ENCODE data around the gene ACCS.
A peak's percentile ranks its signal among the peaks of the same experiment; 100 is the strongest.

The ACCS gene

DNA sequence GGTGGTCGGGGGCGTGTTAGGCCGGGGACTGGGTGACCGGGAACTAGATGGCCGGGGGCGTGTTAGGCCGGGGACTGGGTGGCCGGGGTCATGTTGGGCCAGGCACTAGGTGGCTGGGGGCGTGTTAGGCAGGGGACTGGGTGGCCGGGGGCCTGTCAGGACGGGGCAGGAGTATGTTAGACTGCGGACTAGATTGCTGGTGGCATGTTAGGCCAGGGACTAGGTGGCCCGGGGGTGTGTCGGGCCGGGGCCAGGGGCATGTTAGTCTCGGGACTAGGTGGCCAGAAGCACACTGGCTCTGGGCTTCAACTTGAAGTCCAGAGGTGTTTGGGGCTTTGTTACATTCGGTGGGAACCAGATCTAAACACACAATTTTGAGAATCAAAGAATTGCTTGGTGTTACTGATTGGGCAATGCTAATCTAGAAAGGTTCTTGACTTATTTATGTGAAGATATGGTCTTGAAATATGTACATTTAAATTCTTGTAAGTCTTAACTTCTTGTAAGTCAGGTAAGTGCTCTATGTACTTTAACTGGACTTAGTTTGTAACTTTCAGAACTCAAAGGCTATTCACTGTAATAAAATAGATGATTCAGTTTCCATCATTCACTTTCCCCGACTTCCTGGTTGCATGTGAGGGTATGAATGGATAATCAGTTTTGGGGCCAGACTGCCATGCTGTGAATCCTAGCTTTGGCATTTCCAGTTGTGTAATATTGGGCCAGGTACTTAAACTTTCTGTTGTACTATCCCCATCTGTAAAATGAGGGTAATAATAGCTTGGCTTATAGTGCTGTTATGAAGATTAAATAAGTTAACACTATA lies 30.5 kb downstream of the ACCS start:
- TF ChIP-seq, protein P1, sequence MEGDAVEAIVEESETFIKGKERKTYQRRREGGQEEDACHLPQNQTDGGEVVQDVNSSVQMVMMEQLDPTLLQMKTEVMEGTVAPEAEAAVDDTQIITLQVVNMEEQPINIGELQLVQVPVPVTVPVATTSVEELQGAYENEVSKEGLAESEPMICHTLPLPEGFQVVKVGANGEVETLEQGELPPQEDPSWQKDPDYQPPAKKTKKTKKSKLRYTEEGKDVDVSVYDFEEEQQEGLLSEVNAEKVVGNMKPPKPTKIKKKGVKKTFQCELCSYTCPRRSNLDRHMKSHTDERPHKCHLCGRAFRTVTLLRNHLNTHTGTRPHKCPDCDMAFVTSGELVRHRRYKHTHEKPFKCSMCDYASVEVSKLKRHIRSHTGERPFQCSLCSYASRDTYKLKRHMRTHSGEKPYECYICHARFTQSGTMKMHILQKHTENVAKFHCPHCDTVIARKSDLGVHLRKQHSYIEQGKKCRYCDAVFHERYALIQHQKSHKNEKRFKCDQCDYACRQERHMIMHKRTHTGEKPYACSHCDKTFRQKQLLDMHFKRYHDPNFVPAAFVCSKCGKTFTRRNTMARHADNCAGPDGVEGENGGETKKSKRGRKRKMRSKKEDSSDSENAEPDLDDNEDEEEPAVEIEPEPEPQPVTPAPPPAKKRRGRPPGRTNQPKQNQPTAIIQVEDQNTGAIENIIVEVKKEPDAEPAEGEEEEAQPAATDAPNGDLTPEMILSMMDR (IDR thresholded peaks at IDR 0.05): no peak
- intact Hi-C loops (cut with DNase I; ENCODE audit: low total_unique reads): no loop called here
- Histone ChIP-seq H3K27ac (peak overlapping the region; percentile 79 to 85), H3K27me3 (no peaks in the 10 kb centered on the region), H3K4me3 (peak overlapping the region; percentile 90 to 99), H3K4me1 (peaks cover 0 to 36% (median 15%) of the 10 kb centered on the region in 4 donors), H3K36me3 (peaks cover 0 to 4% (median 1%) of the 10 kb centered on the region in 3 donors), H3K9me3 (no peaks in the 10 kb centered on the region)
- DNase-seq: no peak

DNA sequence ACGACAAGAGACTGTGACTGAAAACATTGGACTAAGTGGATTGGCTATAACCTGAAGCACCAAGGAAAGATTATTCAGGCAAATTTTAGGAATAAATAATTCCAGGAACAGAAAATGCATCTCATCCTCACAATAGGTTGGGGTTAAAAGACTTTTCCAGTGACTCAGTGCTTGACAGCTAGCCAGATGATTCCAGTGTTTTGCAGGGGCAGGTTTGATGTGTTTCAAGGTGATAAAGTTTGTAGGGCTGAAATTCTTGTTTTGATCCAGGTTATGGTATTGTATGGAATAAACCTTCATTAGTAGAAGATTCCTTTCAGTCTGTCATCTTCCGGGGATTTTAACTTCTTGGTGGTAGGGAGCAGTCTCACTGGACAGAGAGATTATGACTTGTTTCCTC lies 31.8 kb downstream of the ACCS start:
- Histone ChIP-seq H3K9me3 (no peaks in the 10 kb centered on the region), H3K27ac (no peak overlapping the region), H3K4me3 (no peak overlapping the region), H3K36me3 (peaks cover 0 to 4% (median 0%) of the 10 kb centered on the region in 3 donors), H3K27me3 (no peaks in the 10 kb centered on the region), H3K4me1 (peaks cover 0 to 37% (median 15%) of the 10 kb centered on the region in 4 donors)
- TF ChIP-seq, protein P1 (IDR thresholded peaks at IDR 0.05): no peak
- DNase-seq: no peak
- intact Hi-C loops (cut with DNase I; ENCODE audit: low total_unique reads): no loop called here

DNA sequence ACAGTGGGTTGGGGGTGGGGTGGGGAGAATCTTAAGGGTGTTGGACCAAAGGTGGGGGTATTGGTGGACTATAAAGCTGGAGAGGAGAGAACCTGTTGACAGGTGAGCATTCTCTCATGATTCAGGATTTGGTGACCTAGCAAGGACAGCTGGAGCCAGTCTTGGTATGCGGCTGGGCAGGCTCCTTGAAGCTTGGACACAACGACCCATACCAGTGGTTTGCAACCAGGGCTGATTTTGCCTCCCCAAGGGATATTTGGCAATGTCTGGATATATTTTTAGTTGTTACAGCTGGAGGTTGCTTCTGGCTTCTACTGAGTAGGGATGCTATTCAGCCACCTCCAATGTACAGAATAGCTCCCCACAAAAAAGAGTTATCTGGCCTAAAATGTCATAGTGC lies 35.0 kb downstream of the ACCS start:
- DNase-seq: no peak
- no peaks in the 10 kb centered on the region for H3K9me3 ChIP-seq
- H3K36me3 ChIP-seq: peaks cover 0 to 4% (median 0%) of the 10 kb centered on the region in 3 donors
- intact Hi-C loops (cut with DNase I; ENCODE audit: low total_unique reads): no loop called here
- no peaks in the 10 kb centered on the region for H3K27me3 ChIP-seq
- no peak overlapping the region for H3K27ac ChIP-seq
- H3K4me1 ChIP-seq: peaks cover 0 to 27% (median 9%) of the 10 kb centered on the region in 4 donors
- no peak overlapping the region for H3K4me3 ChIP-seq
- TF ChIP-seq, protein P1 (IDR thresholded peaks at IDR 0.05): no peak

- intact Hi-C loops (cut with DNase I; ENCODE audit: low total_unique reads): no loop called here
- no peaks in the 10 kb centered on the region for H3K27me3 ChIP-seq
- DNase-seq: no peak
- peaks cover 0 to 10% (median 2%) of the 10 kb centered on the region in 4 donors for H3K4me1 ChIP-seq
- TF ChIP-seq, protein P1 (IDR thresholded peaks at IDR 0.05): no peak
- H3K9me3 ChIP-seq: no peaks in the 10 kb centered on the region
- peaks cover 15 to 23% (median 22%) of the 10 kb centered on the region in 3 donors for H3K36me3 ChIP-seq
- no peak overlapping the region for H3K4me3 ChIP-seq
- H3K27ac ChIP-seq: no peak overlapping the region
Observed at GRCh38 chr11:44104481-44105294, 38.6 kb downstream of the ACCS start.

- Histone ChIP-seq H3K4me1 (no peaks in the 10 kb centered on the region), H3K4me3 (no peak overlapping the region), H3K27ac (no peak overlapping the region), H3K9me3 (no peaks in the 10 kb centered on the region), H3K27me3 (no peaks in the 10 kb centered on the region), H3K36me3 (peaks cover 21 to 30% (median 26%) of the 10 kb centered on the region in 3 donors)
- intact Hi-C loops (cut with DNase I; ENCODE audit: low total_unique reads): no loop called here
- TF ChIP-seq, protein P1 (IDR thresholded peaks at IDR 0.05): no peak
- DNase-seq: no peak
Observed at GRCh38 chr11:44108260-44108659, 42.2 kb downstream of the ACCS start.
